ENCODE measurements around the gene TLCD1.
A peak's percentile ranks its signal among the peaks of the same experiment; 100 is the strongest.
"Not testable (repeated sequence)": the region's sequence is repeated elsewhere in the genome, so short reads cannot be mapped to it uniquely, and the experiment has no call there.

The TLCD1 gene

DNA sequence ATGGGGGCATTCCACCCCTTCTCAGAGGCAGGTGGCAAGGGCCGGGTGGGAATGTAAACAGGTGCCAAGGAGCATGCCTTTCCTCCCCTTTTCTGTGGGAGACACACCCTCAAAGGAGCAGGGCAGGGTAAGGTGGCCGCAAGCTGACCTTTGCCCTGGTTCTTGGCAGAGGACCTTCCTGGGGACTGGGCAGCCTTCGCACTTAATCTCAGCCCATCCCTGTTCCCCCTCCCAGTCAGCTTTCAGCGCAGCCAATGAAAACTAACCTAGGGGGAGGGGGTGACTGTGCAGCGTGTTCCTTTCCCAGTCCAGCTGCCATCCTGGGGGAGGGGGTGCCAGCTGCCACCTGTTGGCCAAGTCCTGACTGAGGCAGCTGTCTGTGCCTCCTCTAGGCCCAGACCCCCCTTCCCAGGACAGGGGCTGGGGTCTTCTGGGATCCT, 20.6 kb upstream of the TLCD1 start:
- DNase-seq, result no peak

DNA sequence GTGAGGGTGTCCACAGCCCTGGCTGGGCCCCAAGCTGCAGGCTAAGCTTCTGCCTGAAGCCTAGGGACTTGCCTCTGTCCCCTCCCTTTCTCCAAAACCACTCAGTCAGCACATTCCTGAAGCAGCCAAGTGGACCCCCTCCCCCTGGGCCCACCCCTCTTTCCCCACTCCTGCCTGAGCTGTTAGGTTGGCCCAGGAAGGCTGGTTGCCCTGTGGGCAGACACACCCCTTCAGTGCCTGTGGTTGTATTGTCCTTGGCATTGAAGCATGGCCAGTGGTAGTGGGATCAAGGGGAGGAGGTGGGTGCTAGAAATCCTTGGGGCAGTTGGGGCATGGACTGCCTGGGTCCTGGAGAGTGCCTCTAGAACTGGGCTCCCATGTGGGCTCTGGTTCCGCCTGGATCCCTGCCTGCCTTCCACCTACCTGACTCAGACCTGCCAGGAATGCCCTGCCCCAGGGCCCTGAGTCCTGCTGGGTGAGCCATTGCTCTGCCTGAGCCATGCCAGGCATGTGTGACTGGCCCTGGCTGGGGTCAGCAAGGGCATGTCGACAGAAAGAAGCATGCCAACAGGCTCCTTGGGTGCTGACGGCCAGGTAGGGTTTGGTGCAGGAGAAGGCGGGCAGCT, 19.9 kb upstream of the TLCD1 start:
- DNase-seq, result peak; percentile 24

DNA sequence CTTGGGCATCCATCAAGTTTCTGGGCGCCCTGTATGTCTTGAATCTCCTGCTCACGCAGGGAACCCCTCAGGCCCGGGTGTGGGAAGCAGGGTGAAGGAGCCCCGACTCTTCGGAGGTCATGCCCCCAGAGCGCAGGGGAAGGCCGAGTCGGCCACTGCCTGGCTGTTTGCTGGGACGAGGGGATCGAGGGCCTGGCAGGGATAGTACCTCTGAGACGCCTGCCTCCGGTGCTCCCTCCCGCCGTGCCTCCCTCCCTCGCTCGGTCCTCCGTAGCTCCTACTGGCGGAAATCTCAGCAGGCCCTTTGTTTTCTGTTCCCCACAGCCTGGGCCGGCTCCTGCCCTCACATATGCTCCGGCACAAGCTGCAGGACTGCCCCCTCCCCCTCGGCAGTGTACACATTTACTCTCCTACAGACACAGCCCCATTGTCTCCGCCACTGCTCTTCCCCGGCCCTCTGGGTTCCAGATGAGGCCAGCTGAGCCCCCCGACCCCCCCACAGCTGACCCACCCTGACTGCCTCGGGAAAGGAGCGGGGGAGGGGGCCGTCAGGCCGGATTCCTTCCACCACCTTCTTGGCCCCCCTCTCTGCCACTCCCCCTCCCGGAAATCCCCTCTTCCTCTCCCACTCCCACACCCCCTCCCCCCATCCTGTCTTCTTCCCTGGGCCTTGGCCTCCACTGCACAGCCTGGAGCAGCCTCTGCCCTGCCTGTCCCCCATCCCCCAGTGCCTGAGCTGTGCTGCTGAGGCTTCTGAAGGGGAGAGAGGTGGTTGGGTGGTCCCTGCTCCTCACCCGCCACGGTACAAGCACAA, 19.1 kb upstream of the TLCD1 start:
- DNase-seq, result peak; percentile 53

DNA sequence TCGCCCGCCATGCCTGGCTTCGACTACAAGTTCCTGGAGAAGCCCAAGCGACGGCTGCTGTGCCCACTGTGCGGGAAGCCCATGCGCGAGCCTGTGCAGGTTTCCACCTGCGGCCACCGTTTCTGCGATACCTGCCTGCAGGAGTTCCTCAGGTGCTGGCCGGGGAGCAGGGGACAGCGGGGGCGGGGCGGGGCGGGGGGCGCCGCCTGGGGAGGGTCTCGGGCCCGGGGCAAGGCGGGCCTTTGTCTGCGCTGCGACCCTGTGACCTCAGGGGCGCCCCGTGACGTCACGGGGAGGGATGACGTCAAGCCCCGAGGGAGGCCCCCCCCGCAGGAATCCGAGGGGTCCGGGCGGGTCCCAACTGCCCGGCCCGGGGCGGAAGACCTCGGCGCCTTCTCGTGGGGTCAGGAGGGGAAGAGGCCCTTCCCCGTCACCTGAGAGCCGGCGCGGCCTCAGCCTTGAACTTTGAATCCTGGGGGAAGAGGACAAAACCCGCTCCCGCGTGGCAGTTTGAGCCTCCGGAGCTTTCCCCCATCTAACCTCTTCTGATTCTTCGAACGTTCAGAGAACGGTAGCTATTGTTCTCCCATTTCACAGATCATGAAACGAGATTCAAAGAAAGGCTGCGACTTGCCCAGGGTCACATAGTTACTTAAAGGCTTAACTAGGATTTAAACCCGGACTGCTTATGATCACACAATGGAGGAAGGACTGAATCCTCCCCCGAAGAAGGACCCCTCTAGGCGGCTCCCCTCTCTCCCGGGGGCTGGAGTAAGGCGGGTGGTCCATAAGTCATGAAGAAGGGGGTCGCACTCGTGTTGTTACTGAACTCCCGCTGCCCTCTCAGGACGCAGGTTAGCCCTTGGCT, 18.3 kb upstream of the TLCD1 start:
- peak; percentile 80 for DNase-seq

DNA sequence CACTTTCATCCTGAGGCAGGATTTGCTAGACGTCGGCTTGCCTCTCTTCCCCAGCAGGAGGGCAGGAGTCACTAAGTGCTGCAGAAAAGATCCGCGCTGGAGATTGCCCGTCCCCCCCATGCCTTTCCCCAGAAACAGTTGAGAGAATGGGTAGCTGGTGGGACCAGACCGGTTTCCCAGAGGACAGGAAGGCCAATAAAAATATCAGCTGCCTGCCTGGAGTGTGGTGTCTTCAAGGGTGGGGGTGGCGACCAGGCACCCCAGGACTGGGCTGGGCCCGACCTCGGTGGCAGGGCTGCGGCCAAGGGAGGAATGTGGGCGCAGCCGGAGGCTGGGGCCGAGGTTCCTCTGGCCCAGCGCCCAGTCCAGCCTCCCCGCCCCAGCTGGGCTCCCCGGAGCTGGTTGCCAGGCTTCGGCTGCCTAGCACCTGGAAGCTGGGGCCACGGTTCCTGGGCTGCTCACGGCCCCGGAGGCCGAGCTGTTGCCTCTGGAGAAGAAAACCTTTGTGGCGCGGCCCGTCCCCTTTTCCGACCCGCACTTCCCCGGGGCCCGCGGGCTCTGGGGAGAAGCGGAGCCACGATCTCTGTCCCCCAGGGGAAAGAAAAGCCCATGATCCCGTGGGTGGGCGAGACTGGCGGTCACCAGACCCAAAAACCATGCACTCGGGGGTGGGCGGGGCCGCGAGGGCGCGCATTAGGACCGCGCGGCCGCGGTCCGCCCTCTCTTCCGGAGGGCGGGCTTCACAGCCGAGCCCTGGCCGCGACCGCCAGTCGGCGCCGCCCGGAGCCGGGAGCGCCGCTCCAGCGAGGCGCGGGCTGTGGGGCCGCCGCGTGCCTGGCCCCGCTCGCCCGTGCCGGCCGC, 17.4 kb upstream of the TLCD1 start, which contains the start of gene TRAF4:
Gene TRAF4, plus strand, starts transcription at position 769 of the 861 bp plus-strand sequence. CDS start 102 bp downstream, outside the sequence.
- DNase-seq, result peak; percentile 82

DNA sequence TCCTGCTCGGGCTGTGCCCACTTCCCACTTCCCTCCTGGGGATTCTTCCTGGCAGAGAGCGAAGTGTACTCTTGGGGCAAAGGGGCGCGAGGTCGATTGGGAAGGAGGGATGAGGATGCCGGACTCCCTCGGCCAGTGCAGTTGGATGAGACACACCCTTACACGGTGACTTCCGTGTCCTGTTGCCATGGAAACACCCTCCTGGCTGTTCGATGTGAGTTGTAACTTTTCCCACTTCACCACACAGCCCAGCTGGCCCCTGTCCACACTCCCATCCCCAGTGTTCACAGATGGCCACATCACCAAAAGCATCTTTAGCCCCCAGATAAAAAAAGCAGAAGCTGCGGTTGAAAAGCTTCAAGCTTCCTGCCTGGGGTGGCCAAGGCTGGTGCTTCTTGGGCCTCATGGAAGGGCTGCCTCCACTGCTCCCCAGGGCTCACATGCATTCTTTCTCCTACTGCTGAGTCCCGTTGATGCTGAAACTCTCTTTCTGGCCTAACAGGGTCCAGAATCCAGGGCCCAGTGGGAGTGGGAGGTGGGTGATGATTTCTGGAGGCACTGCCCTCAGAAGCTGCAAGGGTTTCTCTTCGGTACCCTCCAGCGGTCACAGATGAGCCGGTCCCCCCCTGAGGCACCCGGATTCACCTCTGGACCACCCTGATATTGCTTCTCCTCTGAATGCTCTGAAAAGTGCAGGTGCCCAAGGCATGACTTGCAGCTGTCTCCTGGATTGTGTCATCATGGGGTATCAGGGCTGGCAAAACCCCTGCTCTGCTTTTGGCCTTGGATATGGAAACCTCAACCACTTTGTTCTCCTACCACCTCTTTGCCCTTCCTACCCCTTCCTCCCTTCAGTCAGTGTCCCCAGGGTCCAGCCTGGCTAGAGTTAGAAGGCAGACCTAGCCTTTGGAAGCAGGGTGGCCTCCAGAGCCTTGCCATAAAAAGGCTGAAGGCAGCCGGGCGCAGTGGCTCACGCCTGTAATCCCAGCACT, 15.6 kb upstream of the TLCD1 start:
- DNase-seq, result no peak

DNA sequence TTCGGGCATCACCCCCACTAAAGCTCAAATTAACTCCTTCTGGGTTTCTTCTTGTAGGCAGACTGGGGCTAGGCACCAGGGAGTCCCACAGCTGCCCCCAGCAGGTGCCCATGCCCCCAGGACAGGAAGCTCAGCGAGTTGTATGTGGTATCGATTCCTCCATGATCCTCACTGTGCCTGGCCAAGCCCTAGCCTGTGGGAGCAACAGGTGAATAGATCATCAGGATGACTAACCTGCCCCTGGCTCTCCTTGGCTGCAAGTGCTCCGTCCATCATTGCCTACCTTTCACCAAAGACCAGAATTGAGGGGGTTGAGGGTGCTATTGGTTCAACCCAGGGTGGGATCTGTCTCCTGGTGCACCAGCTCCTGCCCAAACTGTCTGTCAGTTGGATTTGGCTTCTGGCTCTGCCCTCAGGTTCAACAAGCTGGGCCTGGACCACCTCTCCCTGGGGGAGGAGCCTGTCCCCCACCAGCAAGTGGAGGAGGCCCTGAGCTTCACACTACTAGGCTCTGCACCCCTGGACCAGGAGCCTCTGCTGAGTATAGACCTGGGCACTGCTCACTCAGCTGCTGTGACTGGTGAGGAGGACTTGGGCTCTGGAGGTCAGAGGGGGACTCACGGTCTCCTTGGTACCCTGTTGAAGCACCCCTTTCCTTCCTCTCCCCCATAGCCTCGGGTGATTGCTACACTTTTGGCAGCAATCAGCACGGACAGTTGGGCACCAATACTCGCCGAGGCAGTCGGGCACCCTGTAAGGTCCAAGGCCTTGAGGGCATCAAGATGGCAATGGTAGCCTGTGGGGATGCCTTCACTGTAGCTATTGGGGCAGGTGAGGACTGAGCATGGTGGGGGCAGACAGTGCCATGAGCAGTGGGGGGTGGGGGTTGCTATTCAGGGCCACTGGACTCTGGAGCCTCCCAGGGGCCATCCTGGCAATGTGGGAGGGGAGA, 14.6 kb upstream of the TLCD1 start:
- DNase-seq, result no peak

DNA sequence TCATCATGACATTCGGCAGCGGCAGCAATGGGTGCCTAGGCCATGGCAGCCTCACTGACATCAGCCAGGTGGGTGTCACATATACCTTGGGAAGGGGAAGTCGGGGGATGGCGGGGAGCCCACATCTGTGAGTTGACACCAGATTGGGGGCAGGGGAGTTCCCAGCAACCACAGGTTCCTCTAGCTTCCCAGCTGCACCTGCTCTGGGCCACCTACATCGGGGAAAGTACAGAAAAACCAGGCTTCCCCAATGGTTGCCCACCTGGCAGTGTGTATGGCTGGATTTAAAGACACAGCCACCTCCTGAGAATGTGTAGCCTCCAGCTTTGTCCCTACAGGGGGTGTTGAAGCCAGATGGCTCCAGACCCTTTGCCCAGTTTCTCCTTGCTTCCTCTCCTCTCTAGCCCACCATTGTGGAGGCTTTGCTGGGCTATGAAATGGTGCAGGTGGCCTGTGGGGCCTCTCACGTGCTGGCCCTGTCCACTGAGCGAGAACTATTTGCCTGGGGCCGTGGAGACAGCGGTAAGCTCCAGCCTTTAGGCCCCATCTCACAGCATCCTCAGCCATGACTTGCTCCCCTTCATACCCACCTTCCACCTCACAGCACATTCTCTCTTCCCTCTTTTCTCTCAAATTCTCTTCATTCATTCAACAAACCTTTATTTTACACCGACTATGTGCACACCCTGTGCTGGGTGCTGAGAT, 12.8 kb upstream of the TLCD1 start:
- peak; percentile 36 for DNase-seq

DNA sequence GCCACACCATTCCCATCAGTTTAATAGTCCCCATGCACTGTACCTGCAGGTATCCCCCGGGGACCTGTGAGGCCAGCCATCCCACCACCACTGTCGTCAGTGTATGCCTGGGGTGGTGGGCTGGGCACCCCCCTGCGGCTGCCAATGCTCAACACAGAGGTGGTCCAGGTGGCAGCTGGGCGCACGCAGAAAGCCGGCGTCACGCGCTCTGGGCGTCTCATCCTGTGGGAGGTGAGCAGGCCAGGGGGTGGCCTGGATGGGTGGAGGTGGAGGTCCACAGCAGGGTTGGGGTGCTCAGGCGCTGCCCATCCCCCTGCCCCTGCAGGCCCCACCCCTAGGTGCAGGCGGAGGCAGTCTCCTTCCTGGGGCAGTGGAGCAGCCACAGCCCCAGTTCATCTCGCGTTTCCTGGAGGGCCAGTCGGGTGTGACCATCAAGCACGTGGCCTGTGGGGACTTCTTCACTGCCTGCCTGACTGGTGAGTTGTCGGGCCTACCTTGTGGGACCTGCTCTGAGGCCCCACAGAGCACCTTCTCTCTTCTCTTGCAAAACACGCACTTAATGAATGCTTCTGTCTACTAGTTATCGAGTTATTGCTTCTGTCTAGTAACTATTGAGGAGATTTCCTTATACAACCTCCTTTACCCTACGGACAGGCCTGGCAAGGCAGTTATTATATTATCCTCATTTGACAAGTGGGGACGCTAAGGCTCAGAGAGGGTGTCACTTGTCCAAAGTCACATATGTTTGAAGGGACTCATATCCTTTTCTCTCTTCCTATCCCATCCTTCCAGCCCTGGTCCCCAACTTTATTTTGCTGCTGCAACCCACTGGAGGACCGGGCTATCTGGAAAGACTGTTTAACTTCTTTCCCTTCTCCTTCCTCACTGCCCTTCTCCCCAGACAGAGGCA, 12.0 kb upstream of the TLCD1 start:
- no peak for DNase-seq

DNA sequence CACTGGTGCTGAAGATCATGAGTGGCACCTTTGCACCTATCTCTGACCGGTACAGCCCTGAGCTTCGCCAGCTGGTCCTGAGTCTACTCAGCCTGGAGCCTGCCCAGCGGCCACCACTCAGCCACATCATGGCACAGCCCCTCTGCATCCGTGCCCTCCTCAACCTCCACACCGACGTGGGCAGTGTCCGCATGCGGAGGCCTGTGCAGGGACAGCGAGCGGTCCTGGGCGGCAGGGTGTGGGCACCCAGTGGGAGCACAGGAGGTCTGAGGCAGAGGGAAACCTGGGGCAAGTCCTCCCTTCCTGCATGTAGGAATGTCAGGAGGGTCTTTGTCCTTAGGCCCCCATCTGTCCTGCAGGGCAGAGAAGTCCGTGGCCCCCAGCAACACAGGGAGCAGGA, 11.3 kb upstream of the TLCD1 start:
- no peak for DNase-seq

DNA sequence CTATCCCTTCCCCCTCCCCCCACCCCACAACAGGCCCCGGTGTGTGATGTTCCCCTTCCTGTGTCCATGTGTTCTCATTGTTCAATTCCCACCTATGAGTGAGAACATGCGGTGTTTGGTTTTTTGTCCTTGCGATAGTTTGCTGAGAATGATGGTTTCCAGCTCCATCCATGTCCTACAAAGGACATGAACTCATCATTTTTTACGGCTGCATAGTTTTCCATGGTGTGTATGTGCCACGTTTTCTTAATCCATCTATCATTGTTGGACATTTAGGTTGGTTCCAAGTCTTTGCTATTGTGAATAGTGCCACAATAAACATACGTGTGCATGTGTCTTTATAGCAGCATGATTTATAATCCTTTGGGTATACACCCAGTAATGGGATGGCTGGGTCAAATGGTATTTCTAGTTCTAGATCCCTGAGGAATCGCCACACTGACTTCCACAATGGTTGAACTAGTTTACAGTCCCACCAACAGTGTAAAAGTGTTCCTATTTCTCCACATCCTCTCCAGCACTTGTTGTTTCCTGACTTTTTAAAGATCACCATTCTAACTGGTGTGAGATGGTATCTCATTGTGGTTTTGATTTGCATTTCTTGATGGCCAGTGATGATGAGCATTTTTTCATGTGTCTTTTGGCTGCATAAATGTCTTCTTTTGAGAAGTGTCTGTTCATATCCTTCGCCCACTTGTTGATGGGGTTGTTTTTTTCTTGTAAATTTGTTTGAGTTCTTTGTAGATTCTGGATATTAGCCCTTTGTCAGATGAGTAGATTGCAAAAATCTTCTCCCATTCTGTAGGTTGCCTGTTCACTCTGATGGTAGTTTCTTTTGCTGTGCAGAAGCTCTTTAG, 10.1 kb upstream of the TLCD1 start:
- not testable (repeated sequence) for DNase-seq

DNA sequence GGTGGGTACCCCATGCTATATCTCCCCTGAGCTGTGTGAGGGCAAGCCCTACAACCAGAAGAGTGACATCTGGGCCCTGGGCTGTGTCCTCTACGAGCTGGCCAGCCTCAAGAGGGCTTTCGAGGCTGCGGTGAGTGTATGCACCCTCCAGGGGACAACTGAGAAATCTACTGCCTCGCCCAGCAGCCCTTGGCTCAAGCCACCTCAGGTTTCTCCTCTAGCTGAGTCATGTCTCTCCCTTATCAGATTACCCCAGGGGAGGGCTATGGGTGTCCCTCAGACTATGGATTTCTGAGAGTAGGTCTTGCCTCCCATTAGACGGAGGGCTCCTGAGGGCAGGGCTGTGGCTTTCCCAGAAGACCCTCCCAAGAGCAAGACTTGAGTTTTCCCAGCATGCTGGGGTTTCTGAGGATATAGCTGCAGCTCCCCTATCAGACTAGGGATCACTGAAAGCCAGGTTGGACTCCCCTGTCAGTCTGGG, 9.2 kb upstream of the TLCD1 start:
- no peak for DNase-seq

DNA sequence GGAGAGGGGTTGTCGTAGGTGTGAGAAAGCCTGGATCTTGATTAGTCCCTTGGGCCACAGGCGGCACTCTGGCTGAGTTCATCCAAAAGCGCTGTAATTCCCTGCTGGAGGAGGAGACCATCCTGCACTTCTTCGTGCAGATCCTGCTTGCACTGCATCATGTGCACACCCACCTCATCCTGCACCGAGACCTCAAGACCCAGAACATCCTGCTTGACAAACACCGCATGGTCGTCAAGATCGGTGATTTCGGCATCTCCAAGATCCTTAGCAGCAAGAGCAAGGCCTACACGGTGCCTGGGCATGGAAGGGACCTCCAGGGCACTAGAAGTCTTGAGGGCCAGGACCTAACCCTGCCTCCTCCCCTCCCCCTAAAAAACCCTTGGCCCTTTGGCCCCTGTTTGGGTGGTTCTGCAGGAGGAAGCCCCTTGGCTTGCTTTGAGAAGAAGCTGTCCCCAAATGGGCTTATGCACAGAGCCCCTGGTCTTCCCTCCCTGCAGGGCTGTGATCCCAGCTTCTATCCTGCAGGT, 8.7 kb upstream of the TLCD1 start:
- DNase-seq, result no peak

DNA sequence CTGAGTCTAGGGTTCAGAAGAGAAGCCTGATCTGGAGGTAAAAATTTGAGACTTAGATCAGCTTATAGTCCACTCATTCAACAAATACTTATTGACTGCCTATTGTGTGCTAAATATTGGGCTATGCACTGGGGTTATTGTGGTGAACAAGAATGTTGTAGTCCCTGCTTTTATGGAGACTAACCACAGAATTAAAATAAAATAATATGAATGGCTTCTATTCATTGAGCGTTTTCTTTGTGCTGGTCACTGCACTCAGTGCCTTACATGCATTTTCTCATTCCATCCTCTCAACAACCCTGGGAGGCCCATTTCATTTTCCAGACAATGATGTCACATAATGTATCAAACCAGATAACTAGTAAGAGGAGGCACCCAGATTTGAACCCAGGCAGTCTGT, 7.3 kb upstream of the TLCD1 start:
- DNase-seq, result no peak

DNA sequence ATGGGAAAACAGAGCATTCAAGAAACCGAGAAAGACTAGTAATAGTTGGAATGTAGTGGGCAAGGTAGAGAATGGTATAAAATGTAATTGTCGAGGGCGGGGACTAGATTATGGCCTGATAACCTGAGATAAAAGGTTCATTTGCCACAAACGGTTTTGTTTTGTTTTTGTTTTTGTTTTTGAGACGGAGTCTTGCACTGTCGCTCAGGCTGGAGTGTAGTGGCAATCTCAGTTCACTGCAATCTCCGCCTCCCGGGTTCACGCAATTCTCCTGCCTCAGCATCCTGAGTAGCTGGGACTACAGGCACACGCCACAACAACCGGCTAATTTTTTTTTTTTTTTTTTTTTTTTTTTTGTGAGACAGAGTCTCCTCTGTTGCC, 3.9 kb upstream of the TLCD1 start:
- DNase-seq, result no peak

DNA sequence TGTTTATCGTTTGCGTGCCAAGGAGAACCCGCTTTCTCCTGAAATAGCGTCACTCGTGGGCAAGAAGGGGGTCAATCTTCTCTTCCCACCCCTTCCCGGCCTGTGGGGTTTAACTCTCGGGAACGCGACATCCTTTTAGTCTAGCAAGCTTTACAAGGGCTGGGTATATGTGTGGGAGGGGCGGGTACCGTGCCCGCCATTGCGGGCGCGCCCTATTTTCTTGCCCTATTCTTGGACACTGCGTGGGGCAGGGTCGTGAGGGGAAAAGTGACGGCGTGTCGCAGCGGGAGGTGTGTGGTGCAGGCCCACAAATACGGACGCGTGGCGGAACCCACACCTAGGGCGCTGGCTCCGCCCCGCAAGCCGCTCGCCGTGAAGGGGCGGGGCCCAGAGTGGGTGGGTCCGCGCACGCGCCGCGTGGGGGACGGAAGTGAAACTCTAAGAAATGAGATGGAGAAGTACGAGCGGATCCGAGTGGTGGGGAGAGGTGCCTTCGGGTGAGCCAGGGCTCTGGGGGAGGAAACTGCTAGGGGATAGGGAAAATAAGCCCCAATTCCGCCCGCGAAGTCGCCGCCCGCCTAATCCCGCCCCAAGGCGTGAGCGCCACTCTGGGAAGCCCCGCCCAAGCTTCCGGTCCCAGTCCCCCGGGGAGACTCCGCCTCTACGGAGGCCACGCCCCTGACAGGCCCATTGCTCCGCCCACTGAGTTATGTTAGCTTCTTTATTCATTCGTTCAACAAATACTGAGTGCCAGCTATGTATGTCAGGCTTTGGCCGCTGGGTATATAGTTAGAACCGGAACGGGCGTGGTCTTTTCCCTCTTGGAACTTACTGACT, 2.5 kb upstream of the TLCD1 start, which contains the start of gene NEK8:
Gene NEK8, plus strand, starts transcription at position 425 of the 837 bp plus-strand sequence. Its CDS starts 26 bp downstream, at position 451.
- peak; percentile 99 for DNase-seq

Measured in activated T-cell treated with anti-CD3 and anti-CD28 coated beads, Interleukin-2, amount 50 U/mL, for 1 hour (primary cell).